ENCODE data around the gene RAB13. TPM values are rescaled to one million over a fixed set of nuclear protein-coding genes. Genes with fewer than 3 reads are reported as not detected.
A peak's percentile ranks its signal among the peaks of the same experiment; 100 is the strongest.

Gene RAB13
- total and polyA plus RNA-seq, 7 experiments from 2014 or later: 0.45 to 2.2 (median 1.4) TPM; not detected in 3

DNA sequence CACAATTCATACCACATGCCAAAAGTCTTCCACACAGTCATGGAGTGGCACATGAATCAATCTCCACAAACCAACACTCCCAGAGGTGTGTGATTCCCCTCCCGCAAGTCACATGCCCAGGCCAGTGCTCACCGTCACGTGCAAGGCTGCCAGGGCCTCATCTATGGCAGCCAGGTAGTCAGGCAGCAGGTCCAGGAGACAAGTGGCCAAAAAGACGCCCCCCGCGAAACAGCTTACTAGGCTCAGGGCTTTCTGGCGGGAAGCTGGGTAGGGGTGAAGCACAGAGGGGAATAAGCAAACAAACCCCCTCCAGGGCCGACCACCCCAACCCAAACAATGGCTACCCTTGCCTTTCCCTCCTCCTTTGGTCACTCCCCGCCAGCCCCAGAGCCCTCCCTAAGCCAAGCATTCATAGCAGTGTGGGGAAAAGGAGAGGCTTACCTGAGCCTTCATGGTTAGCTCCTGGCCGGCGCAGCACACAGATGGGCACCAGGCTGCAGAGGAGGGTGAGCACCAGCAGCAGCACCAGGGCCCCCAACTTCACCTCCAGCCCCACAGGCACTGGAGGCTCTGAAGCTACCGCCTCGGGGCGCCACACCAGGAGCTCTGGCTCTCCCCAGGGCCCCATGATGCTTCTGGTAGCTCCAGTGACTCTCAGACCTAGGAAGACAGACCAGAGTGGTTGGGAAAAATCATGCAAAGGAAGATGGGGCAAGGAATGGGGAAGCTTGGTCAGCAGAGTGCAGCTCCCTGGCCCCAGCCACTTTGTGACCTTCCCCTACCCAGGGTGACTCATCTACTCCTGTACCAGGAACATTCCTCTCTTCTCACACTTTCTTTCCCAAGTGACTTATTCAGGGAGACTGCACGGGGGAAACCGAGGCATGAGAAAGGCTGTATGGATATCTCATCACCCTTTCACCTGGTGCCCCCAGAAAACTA lies 23.8 kb downstream of the RAB13 start:
- ChIA-PET CTCF (interaction anchor here (0.9 to 1.3 kb wide), 5 partner anchors 17 to 165 kb away, joined by 3 to 5 read pairs (median 4); no protein-coding TSS in a partner anchor), POLR2A (interaction anchor here (0.5 to 12.8 kb wide), 15 partner anchors 9 to 1835 kb away, joined by 3 to 159 read pairs (median 6); partner anchors contain the start of genes DENND4B, GATAD2B, JTB and RAB13)
- H3K4me3 ChIP-seq (ENCODE audit: low read length): peak overlapping the region; percentile 91
- Mint-ChIP-seq H3K27ac (peak overlapping the region; percentile 88 to 98 (median 93)), H3K4me1 (peaks cover 34 to 68% (median 61%) of the 10 kb centered on the region in 7 donors), H3K4me3 (peak overlapping the region; percentile 87 to 96 (median 91)), H3K9me3 (no peaks in the 10 kb centered on the region), H3K27me3 (no peaks in the 10 kb centered on the region), H3K36me3 (peaks cover 0 to 14% (median 0%) of the 10 kb centered on the region in 5 donors)
- peaks cover 30 to 33% of the 10 kb centered on the region in 2 donors for H3K4me1 ChIP-seq (ENCODE audit: control insufficient read depth in 2 of 2, insufficient read depth in 2 of 2, low read length in 2 of 2)
- ATAC-seq (no peak), DNase-seq (no peak)
- H3K27me3 ChIP-seq (ENCODE audit: control insufficient read depth in 2 of 2, insufficient read depth in 2 of 2, low read length in 2 of 2): no peaks in the 10 kb centered on the region
- peaks cover 0 to 15% (median 0%) of the 10 kb centered on the region in 3 experiments for H3K36me3 ChIP-seq (ENCODE audit: control insufficient read depth in 2 of 3, insufficient read depth in 3 of 3, low read length in 3 of 3)
- H3K27ac ChIP-seq (ENCODE audit: low read depth, low read length): peak overlapping the region; percentile 84
- no peaks in the 10 kb centered on the region for H3K9me3 ChIP-seq (ENCODE audit: control insufficient read depth in 2 of 3, low read length in 3 of 3)
- intact Hi-C loops (cut with micrococcal nuclease): loop anchor here (1.0 to 10.0 kb wide), 7 partner anchors 15 to 992 kb away; partner anchors contain the start of genes RPS27 (in 2 of the 2), JTB (in 1 of the 2), PBXIP1 (in 1 of the 2) and S100A6 (in 1 of the 2)

DNA sequence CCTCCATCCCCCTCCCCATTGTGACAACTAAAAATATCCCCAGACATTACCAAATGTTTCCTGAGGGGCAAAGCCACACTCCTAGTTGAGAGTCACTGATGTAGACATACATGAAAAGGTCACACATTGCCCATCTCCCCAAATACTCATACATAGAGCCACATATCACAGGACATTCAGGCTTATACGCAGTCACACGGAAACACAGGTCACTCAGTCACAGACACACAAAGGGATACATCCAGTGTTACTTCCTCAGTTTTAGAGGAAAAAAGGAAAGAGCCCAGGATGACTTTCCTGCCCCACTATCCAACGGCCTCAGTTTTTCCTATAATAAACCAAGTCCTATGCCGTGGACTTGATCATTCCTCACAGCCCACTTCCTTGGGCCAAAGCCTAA lies 24.7 kb downstream of the RAB13 start:
- Mint-ChIP-seq H3K36me3 (peaks cover 0 to 17% (median 0%) of the 10 kb centered on the region in 5 donors), H3K27me3 (no peaks in the 10 kb centered on the region), H3K27ac (peak overlapping the region in 8 of 9 donors; percentile 1 to 97 (median 84)), H3K4me1 (peaks cover 36 to 69% (median 63%) of the 10 kb centered on the region in 7 donors), H3K9me3 (no peaks in the 10 kb centered on the region), H3K4me3 (peak overlapping the region; percentile 28 to 94 (median 88))
- Histone ChIP-seq H3K27me3 (ENCODE audit: control insufficient read depth in 2 of 2, insufficient read depth in 2 of 2, low read length in 2 of 2) (no peaks in the 10 kb centered on the region), H3K36me3 (ENCODE audit: control insufficient read depth in 2 of 3, insufficient read depth in 3 of 3, low read length in 3 of 3) (peaks cover 0 to 13% (median 0%) of the 10 kb centered on the region in 3 experiments), H3K4me3 (ENCODE audit: low read length) (no peak overlapping the region), H3K4me1 (ENCODE audit: control insufficient read depth in 2 of 2, insufficient read depth in 2 of 2, low read length in 2 of 2) (peaks cover 30 to 35% of the 10 kb centered on the region in 2 donors), H3K27ac (ENCODE audit: low read depth, low read length) (no peak overlapping the region), H3K9me3 (ENCODE audit: control insufficient read depth in 2 of 3, low read length in 3 of 3) (no peaks in the 10 kb centered on the region)
- no peak for ATAC-seq
- ChIA-PET CTCF (interaction anchor here (0.9 kb wide), 1 partner anchor 26 kb away, joined by 4 read pairs; no protein-coding TSS in a partner anchor), POLR2A (interaction anchor here (0.6 to 12.8 kb wide), 4 partner anchors 11 to 18 kb away, joined by 3 to 159 read pairs (median 22); partner anchors contain the start of genes DENND4B and JTB)
- DNase-seq: no peak
- intact Hi-C loops (cut with micrococcal nuclease): loop anchor here (10.0 kb wide), 2 partner anchors 427 to 993 kb away; partner anchors contain the start of genes PBXIP1 (in 1 of the 2) and S100A6 (in 1 of the 2)

DNA sequence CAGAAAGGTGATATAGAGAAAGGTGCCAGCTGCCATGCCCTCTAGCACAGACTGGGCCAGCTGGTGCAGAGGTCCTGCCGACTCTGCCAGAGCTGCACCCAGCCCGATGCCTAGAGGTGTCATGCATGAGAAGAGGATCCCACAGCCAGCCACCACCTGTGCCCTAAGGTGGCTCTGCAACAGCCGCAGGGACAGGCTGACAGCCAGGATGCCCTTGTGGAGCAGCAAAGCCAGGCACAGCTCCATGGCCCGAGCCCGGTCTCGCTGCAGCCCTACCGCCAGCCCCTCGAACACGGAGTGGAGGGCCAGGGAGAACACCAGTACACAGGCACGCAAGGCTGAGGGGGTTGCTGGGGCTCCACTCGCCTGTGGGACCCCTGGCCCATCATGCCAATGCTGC lies 25.9 kb downstream of the RAB13 start:
- Histone ChIP-seq H3K27me3 (ENCODE audit: control insufficient read depth in 2 of 2, insufficient read depth in 2 of 2, low read length in 2 of 2) (no peaks in the 10 kb centered on the region), H3K9me3 (ENCODE audit: control insufficient read depth in 2 of 3, low read length in 3 of 3) (no peaks in the 10 kb centered on the region), H3K4me1 (ENCODE audit: control insufficient read depth in 2 of 2, insufficient read depth in 2 of 2, low read length in 2 of 2) (peaks cover 31 to 39% of the 10 kb centered on the region in 2 donors), H3K27ac (ENCODE audit: low read depth, low read length) (no peak overlapping the region), H3K4me3 (ENCODE audit: low read length) (no peak overlapping the region), H3K36me3 (ENCODE audit: control insufficient read depth in 2 of 3, insufficient read depth in 3 of 3, low read length in 3 of 3) (peaks cover 0 to 13% (median 0%) of the 10 kb centered on the region in 3 experiments)
- peaks cover 36 to 70% (median 62%) of the 10 kb centered on the region in 7 donors for H3K4me1 Mint-ChIP-seq
- peak overlapping the region in 1 of 10 donors; percentile 41 for H3K4me3 Mint-ChIP-seq
- H3K27me3 Mint-ChIP-seq: no peaks in the 10 kb centered on the region
- CTCF ChIA-PET: no interaction called here
- peak overlapping the region in 7 of 9 donors; percentile 7 to 97 (median 90) for H3K27ac Mint-ChIP-seq
- no peak for DNase-seq
- intact Hi-C loops (cut with micrococcal nuclease): loop anchor here (10.0 kb wide), 2 partner anchors 425 to 995 kb away; partner anchors contain the start of genes PBXIP1 (in 1 of the 2) and S100A6 (in 1 of the 2)
- no peak for ATAC-seq
- peaks cover 0 to 13% (median 0%) of the 10 kb centered on the region in 5 donors for H3K36me3 Mint-ChIP-seq
- no peaks in the 10 kb centered on the region for H3K9me3 Mint-ChIP-seq
- POLR2A ChIA-PET: interaction anchor here (0.7 to 12.8 kb wide), 5 partner anchors 8 to 33 kb away, joined by 3 to 159 read pairs (median 30); partner anchors contain the start of genes CREB3L4, DENND4B and RPS27

DNA sequence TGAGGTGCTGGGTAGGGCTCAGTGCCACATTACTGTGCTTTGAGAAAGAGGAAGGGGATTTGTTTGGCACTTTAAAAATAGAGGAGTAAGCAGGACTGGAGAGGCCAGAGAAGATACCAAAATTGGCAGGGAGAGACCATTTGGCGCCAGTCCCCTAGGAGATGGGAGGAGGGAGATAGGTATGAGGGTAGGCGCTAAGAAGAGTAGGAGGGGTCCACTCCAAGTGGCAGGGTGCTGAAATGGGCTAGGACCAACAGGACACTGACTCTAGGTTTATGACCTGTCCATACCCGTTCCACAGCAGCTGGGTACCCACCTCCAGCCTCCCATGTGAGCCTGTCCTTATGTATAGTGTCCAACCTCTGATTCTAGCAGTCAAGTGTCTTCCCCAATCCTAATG lies 26.7 kb downstream of the RAB13 start:
- no peaks in the 10 kb centered on the region for H3K27me3 ChIP-seq (ENCODE audit: control insufficient read depth in 2 of 2, insufficient read depth in 2 of 2, low read length in 2 of 2)
- peak overlapping the region; percentile 92 for H3K27ac ChIP-seq (ENCODE audit: low read depth, low read length)
- ChIA-PET CTCF (interaction anchor here (0.8 to 1.0 kb wide), 2 partner anchors 16 to 41 kb away, joined by 3 read pairs; no protein-coding TSS in a partner anchor), POLR2A (interaction anchor here (0.6 to 12.8 kb wide), 7 partner anchors 9 to 231 kb away, joined by 3 to 159 read pairs (median 30); partner anchors contain the start of genes CREB3L4, DENND4B, INTS3 and JTB)
- Mint-ChIP-seq H3K4me1 (peaks cover 35 to 71% (median 68%) of the 10 kb centered on the region in 7 donors), H3K4me3 (peak overlapping the region in 3 of 10 donors; percentile 39 to 100 (median 50)), H3K36me3 (peaks cover 0 to 13% (median 0%) of the 10 kb centered on the region in 5 donors), H3K27ac (peak overlapping the region in 7 of 9 donors; percentile 44 to 95 (median 90)), H3K9me3 (no peaks in the 10 kb centered on the region), H3K27me3 (no peaks in the 10 kb centered on the region)
- peaks cover 0 to 18% (median under 1%) of the 10 kb centered on the region in 3 experiments for H3K36me3 ChIP-seq (ENCODE audit: control insufficient read depth in 2 of 3, insufficient read depth in 3 of 3, low read length in 3 of 3)
- H3K9me3 ChIP-seq (ENCODE audit: control insufficient read depth in 2 of 3, low read length in 3 of 3): no peaks in the 10 kb centered on the region
- H3K4me3 ChIP-seq (ENCODE audit: low read length): no peak overlapping the region
- DNase-seq (no peak), ATAC-seq (no peak)
- intact Hi-C loops (cut with micrococcal nuclease): loop anchor here (2.0 to 5.0 kb wide), 8 partner anchors 17 to 1898 kb away; partner anchors contain the start of genes GATAD2B (in 1 of the 2), GON4L (in 1 of the 2), HAX1 (in 1 of the 2) and ILF2 (in 1 of the 2)
- H3K4me1 ChIP-seq (ENCODE audit: control insufficient read depth in 2 of 2, insufficient read depth in 2 of 2, low read length in 2 of 2): peaks cover 35 to 43% of the 10 kb centered on the region in 2 donors

DNA sequence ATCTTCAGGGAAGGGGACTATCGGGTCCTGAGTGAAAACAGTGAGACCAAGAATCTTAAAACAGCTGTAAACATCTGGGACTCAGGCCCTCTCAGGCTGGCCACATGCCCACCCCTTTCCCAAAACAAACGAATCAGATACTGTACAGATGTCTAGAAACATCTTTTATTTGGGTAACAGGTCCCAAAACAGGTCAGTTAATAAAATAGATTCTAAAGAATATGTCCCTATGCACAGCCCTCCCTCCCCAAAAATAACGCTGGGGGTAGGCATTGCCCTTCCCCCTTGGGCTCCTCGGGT lies 27.2 kb downstream of the RAB13 start:
- H3K4me1 Mint-ChIP-seq: peaks cover 37 to 71% (median 69%) of the 10 kb centered on the region in 7 donors
- no peaks in the 10 kb centered on the region for H3K27me3 ChIP-seq (ENCODE audit: control insufficient read depth in 2 of 2, insufficient read depth in 2 of 2, low read length in 2 of 2)
- H3K4me3 Mint-ChIP-seq: peak overlapping the region; percentile 91 to 100 (median 97)
- H3K36me3 ChIP-seq (ENCODE audit: control insufficient read depth in 2 of 3, insufficient read depth in 3 of 3, low read length in 3 of 3): peaks cover 0 to 23% (median 6%) of the 10 kb centered on the region in 3 experiments
- CTCF ChIA-PET: interaction anchor here (0.8 to 5.5 kb wide), 4 partner anchors 13 to 40 kb away, joined by 3 to 36 read pairs (median 3); partner anchors contain the start of genes DENND4B and JTB
- no peak for DNase-seq
- H3K4me1 ChIP-seq (ENCODE audit: control insufficient read depth in 2 of 2, insufficient read depth in 2 of 2, low read length in 2 of 2): peaks cover 35 to 38% of the 10 kb centered on the region in 2 donors
- no peaks in the 10 kb centered on the region for H3K27me3 Mint-ChIP-seq
- no peaks in the 10 kb centered on the region for H3K9me3 Mint-ChIP-seq
- peak overlapping the region; percentile 74 for H3K4me3 ChIP-seq (ENCODE audit: low read length)
- POLR2A ChIA-PET: interaction anchor here (1.1 to 12.8 kb wide), 8 partner anchors 9 to 183 kb away, joined by 3 to 159 read pairs (median 23); partner anchors contain the start of genes CREB3L4, DENND4B, GATAD2B and JTB
- peaks cover 0 to 18% (median 5%) of the 10 kb centered on the region in 5 donors for H3K36me3 Mint-ChIP-seq
- no peaks in the 10 kb centered on the region for H3K9me3 ChIP-seq (ENCODE audit: control insufficient read depth in 2 of 3, low read length in 3 of 3)
- ATAC-seq: no peak
- H3K27ac Mint-ChIP-seq: peak overlapping the region; percentile 89 to 98 (median 94)
- intact Hi-C loops (cut with micrococcal nuclease): loop anchor here (1.0 to 5.0 kb wide), 15 partner anchors 8 to 1898 kb away; partner anchors contain the start of genes HAX1 (in 2 of the 2), JTB (in 2 of the 2), RPS27 (in 2 of the 2) and CREB3L4 (in 1 of the 2)
- H3K27ac ChIP-seq (ENCODE audit: low read depth, low read length): peak overlapping the region; percentile 92

All from naive thymus-derived CD4-positive, alpha-beta T cell (primary cell).